GM21723 (cell line): ENCODE data around the gene TAB3.

Experiments used
- ATAC-seq: cut with Tn5 transposase; IDR thresholded peaks from one replicate; pipeline ENCODE4 v1.9.1; 2021; ENCODE audit warnings: mild to moderate bottlenecking, moderate library complexity; ENCODE audit not compliant: unreplicated experiment

Gene TAB3

GRCh38 chrX:30887721-30888120, 1.3 kb downstream of the TAB3 start:
- no peak for ATAC-seq

- ATAC-seq = no peak
These were observed 1.8 kb downstream of the TAB3 start for GRCh38 chrX:30887288-30887687.

GRCh38 chrX:30885136-30885535, 3.9 kb downstream of the TAB3 start:
- no peak for ATAC-seq

- ATAC-seq = no peak
These were observed 5.9 kb downstream of the TAB3 start for GRCh38 chrX:30883138-30883537.

- no peak for ATAC-seq
These were observed 7.3 kb downstream of the TAB3 start for GRCh38 chrX:30881797-30882196.

GRCh38 chrX:30881390-30881789, 7.7 kb downstream of the TAB3 start:
- no peak for ATAC-seq

- ATAC-seq = no peak
These were observed 9.0 kb downstream of the TAB3 start for GRCh38 chrX:30880058-30880457.

- ATAC-seq = no peak
These were observed 12.7 kb downstream of the TAB3 start for GRCh38 chrX:30876367-30876766.

- no peak for ATAC-seq
These were observed 13.1 kb downstream of the TAB3 start for GRCh38 chrX:30875957-30876356.

- ATAC-seq = no peak
These were observed 14.2 kb downstream of the TAB3 start for GRCh38 chrX:30874851-30875250.

GRCh38 chrX:30870572-30870971, 18.5 kb downstream of the TAB3 start:
- no peak for ATAC-seq

- ATAC-seq = no peak
These were observed 23.4 kb downstream of the TAB3 start for GRCh38 chrX:30865612-30866011.

GRCh38 chrX:30865015-30865414, 24.0 kb downstream of the TAB3 start:
- peak; percentile 78 for ATAC-seq

- ATAC-seq = peak; percentile 39
These were observed 24.7 kb downstream of the TAB3 start for GRCh38 chrX:30864383-30864785.

- no peak for ATAC-seq
These were observed 25.1 kb downstream of the TAB3 start for GRCh38 chrX:30863974-30864373.

- ATAC-seq = no peak
These were observed 31.0 kb downstream of the TAB3 start for GRCh38 chrX:30858098-30858497.

GRCh38 chrX:30851449-30851848, 37.6 kb downstream of the TAB3 start:
- ATAC-seq = no peak

- ATAC-seq = no peak
These were observed 53.7 kb downstream of the TAB3 start for GRCh38 chrX:30835373-30835772.

- ATAC-seq = no peak
These were observed 55.2 kb downstream of the TAB3 start for GRCh38 chrX:30833896-30834295.

- ATAC-seq = no peak
These were observed 58.0 kb downstream of the TAB3 start for GRCh38 chrX:30831082-30831481.

GRCh38 chrX:30830326-30830943, 58.6 kb downstream of the TAB3 start:
- ATAC-seq = no peak

- no peak for ATAC-seq
These were observed 64.8 kb downstream of the TAB3 start for GRCh38 chrX:30824275-30824674.

GRCh38 chrX:30822764-30823163, 66.3 kb downstream of the TAB3 start:
- peak; percentile 7 for ATAC-seq
